Skin epidermis (tissue), 12 donors: ENCODE measurements around the gene LPGAT1.
"Not testable (repeated sequence)": the region's sequence is repeated elsewhere in the genome, so short reads cannot be mapped to it uniquely, and the experiment has no call there.

ENCODE experiments used
- H3K27ac ChIP-seq, 21 experiments: fragments of 200-600 bp; sonication (generic) in 11 of 21; one replicate each; pipeline ENCODE4 v1.5.0; 2020; ENCODE audit warnings: mild to moderate bottlenecking in 3 of 21, inconsistent platforms in 2 of 21, moderate library complexity in 2 of 21
- H3K4me3 ChIP-seq, 7 experiments: fragments of 200-600 bp; sonication (generic) in 2 of 7; one replicate each; pipeline ENCODE4 v1.5.0; 2020; ENCODE audit warnings: inconsistent platforms in 2 of 7, mild to moderate bottlenecking in 2 of 7, moderate library complexity in 1 of 7

LPGAT1 gene

DNA sequence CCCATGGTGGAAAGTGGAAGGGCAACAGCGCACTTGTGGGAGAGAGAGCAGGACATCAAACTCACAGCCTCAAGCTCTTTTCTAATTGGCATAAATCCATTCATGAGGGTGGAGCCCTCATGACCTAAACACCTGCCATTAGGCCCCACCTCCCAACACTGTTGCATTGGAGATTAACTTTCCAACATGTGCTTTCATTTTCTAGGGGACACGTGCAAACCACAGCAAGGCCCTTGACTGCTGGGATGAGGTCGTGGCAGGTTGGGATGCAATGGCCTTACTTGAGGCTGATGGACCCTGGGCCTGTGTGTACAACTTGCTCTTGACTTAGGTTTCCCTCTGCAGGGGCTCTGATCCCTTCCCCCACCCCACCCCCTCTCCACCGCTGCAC lies 119.3 kb downstream of the LPGAT1 start:
- Histone ChIP-seq H3K27ac (no peak overlapping the region), H3K4me3 (no peak overlapping the region)

DNA sequence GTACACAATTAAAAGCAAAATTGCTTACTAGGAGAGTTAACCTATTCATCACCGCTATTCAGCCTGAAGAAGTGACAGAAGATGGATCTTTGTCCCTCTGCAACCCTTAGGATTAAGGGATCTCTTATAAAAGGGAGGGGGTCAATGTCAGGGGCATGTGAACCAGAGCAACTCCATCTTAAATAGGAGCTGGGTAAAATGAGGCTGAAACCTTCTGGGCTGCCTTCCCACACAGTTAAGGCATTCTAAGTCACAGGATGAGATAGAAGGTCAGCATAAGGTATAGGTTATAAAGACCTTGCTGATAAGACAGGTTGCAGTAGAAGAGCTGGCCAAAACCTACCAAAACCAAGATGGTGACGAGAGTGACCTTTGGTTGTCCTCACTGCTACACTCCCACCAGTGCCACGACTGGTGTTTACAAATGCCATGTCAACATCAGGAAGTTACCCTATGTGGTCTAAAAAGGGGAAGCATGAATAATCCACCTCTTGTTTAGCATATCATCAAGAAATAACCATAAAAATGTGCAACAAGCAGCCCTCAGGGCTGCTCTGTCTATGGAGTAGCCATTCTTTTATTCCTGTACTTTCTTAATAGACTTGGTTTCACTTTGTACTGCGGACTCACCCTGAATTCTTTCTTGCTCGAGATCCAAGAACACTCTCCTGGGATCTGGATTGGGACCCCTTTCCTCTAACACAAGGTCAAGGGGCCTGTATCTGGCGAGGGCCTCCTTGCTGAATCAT lies 119.8 kb downstream of the LPGAT1 start:
- Histone ChIP-seq H3K4me3 (no peak overlapping the region), H3K27ac (no peak overlapping the region)

DNA sequence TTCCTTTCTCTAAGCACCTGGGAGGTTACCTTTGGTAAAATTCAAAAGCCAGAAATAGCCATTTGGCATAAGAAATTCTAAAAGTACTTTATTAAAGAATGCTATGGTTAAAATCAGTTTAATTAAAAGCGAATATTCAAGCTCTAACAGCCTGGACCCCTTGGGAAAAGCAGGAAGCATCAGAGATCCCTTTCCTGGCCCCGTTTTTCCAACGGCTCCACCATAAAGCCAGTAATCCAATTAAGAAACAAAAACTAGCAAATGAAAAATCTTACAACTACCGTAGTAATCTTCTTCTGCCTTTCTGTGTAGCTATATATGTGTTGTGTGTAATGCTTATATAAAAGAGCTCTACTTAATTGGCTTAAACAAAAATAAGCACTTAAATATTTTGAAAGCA lies 121.6 kb downstream of the LPGAT1 start:
- H3K4me3 ChIP-seq, result no peak overlapping the region
- H3K27ac ChIP-seq, result no peak overlapping the region

DNA sequence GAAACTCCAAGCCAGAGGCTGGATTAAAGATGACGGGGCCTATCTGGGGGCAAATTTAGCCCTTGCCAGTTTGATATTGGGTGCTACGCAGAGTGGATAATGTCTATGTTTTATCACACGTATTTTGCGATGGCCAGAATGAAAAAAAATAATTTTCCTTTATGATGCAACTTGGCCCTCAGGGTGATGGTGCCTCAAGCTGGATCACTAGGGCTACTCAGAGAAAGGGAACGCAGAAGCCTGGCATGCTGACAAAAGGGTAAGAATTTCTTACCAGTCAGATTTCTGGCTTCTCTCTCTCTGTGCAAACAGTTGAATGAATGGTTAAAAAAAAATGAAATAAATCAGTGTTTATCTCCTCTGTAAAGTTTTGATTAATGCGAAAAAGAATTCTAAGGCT lies 122.6 kb downstream of the LPGAT1 start:
- Histone ChIP-seq H3K4me3 (no peak overlapping the region), H3K27ac (no peak overlapping the region)

DNA sequence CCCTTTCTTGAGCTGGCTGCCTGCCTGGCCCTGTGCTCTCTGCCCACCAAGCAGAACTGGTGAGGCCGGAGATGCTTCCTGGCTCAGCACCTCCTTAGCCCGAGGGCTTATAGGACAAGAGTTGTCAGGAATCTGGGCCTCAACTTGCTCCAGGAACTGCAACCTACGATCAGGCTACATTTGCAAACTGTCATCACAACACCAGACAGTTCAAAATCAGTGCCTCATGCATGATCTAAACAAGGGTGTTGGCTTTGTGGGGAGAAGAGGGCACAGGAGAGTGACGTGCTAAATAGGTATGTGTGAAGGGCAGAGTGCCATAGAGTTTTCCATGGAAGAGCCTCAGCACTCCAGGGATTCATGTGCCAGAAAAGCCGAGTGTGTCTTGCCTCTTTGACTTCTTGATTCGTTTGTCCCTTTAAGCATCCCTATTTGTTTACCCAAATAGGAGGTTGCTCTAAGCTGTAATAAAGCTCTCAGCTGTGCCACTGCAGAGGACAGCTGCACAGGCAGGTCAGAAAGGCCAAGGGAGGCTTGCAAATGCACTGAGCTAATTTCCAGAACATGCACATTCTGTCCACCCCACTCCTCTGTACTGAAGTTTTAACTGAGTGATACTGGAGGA lies 125.0 kb downstream of the LPGAT1 start:
- Histone ChIP-seq H3K27ac (peak overlapping the region in 5 of 21 experiments; percentile 13 to 42 (median 31)), H3K4me3 (no peak overlapping the region)

DNA sequence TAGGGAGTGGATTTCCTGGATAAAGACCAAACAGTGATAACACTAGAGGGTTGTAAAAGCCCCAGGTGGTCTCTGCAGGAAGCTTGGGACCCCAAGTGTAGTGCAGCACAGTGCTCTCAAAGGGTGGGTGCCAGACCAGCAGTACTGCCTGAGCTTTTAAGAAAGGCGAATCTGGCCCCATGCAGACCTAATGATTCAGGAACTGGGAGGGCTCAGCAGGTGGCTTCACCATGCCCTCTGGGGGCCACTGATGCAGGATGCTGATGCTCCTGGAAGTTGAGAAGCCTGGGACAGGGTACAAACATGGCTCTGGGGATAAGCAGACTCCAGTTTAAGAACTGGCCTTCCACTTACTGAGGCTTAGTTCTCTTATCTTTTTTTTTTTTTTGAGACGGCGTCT lies 126.0 kb downstream of the LPGAT1 start:
- Histone ChIP-seq H3K4me3 (no peak overlapping the region), H3K27ac (peak overlapping the region in 3 of 21 experiments; percentile 24 to 42 (median 42))

DNA sequence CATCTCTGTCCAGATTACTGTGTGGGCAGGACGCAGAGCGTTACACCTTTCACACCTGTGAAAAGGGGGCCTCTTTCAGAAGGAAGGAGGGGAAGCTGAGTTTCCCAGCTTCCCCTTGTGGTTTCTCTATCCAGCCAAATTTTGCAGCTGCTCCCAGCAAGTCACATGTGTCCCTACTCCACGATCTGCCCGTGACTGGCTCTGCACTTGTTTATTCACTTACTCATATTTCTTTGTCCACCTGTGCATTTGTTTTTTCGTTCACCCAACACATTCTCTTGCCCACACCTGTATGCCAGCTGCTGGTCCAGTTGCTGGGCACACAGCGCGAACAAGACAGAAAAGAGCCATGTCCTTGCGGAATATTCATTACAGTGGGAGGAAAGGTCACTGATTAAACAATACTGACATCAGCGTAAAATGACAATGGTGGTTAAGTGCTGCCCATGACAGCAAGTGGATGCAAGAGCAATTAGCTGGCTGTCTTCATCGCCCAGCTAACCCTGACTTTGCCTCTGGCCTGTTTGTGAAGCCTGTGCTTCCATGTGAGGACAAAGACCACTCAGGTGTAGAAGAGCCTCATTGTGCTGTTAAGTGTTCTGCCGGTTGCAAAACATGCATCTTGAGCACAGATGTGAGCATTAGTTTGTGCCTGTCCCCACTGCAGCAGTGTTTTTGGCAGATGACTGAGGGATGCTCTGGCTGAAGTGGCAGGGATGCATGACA lies 126.6 kb downstream of the LPGAT1 start:
- Histone ChIP-seq H3K4me3 (no peak overlapping the region), H3K27ac (no peak overlapping the region)

DNA sequence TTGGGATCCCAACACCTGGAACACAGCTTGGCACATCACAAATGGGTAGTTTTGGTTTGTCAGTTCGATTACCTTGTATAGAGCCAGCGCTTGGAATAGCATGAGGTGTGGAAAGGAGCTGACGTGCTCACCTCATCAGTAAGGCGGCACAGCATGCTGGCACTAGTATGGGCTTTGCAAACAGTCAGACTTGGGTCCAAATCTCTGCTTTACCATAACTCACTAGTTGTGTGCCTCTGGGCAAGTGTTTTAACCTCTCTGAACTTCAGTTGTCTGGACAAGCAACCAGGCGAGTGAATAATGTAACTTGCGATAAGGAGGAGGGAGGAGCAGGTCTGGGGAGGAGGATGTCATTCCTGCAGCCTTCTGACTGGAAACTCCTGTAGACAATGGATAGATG lies 128.8 kb downstream of the LPGAT1 start:
- Histone ChIP-seq H3K27ac (no peak overlapping the region), H3K4me3 (no peak overlapping the region)

DNA sequence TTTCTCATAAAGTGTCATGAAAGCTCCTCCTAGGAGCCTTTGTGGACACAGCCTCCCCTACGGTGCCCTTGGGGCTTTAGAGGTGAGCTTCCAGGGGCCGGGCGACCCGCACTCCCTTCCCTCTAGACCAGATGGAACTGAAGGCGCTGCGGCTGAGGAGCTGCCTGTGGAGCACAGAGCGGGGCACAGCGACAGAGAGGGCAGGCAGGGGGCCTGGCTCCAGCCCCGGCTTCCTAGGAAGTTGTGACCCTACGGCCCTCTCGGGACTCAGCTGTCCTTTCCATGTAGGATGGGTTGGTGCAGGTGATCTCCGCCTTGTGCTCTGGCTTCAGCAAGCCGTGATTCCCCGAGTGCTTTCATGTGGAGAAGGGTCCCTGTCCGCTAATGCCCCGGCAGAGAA lies 131.5 kb downstream of the LPGAT1 start:
- no peak overlapping the region for H3K4me3 ChIP-seq

DNA sequence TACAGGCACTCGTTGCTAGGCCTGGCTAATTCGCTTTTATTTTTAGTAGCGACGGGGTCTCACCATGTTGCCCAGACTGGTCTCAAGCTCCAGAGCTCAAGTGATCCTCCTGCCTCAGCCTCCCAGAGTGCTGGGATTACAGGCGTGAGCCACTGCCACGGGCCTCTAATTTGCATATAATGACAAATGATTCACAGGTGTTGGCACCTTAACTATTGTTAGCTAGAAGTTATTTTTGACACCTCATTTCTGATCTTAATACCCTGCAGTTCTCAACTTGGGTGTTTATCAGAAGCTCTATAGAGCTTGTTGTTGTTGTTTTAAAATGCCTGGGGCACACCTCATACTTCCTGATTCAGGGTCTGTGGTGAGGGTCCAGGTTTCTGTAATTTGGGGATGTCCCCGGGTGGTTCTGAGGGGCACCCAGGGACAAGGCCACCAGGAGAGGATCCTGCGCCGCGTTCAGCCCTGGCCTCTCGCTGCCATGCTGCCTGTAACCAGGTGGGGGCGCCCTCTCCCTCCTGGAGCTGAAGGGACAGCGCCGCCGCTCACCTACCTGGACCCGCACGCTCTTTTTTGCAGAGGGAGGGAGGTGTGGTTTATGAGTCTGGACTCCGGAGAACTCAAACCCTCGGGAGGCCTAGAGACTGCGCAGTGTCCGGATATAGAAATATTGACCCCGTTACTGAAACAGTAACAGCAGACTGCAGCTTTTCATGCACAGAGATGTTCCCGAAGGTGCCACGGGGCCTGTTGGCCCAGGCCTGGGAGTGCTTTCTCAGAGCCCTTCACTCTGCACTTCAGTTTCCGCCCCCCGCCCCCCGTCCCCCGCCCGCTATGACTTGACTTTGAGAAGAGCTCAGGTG lies 132.2 kb downstream of the LPGAT1 start:
- Histone ChIP-seq H3K4me3 (peak overlapping the region in 1 of 7 experiments; percentile 4), H3K27ac (no peak overlapping the region)

More for the DNA sequence above, 131.5 kb downstream of the LPGAT1 start:
- H3K27ac ChIP-seq, result no peak overlapping the region

DNA sequence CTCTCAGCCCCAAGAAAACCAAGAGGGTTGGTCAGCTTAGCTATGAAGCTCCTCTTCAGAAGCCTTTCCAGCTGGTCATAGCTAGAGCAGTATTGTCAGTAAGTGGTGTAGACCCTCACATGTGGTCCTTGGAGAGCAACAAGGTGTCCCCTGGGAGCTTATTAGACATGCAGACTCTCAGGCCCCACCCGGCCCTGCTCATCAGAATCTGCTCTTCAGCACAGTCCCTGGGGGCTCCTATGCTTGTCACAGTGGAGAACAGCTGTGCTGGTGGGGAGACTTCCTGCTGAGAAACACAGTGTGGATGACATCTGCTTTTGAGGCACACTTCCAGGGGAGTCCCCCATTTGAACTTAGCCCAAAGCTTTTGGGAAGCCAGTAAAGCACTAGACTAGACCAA lies 133.2 kb downstream of the LPGAT1 start:
- Histone ChIP-seq H3K4me3 (no peak overlapping the region), H3K27ac (peak overlapping the region in 1 of 21 experiments; percentile 29)

DNA sequence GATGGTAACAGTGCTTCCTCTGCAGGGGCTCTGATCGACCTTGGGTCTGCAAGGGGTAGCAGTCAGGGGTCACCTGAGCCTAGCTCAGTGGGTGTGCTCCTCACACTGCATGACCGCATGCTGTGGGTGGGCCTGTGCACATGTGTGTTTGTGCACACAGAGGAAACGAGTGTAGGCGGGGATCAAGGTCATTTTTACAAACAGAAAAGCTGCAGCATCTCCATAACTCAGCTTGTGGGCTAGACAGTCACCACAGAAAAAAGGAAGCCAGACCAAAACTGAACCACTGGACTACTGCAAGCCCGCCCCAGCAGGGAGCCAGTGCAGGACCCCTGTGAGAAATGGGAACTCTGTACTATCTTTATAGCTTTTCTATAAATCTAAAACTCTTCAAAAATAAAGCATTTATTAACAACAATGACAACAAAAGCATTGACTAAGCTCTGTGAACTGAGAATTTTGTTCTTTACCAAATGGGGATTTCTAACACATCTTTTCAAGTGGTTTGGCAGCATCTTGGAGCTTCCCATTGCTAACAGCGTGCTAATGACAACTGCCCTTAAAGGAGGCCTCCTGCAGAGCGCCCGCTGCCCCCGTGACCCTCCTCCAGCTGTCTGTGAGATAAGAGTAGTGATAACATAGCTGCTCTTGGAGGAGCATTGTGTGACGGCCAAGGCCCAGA lies 135.3 kb downstream of the LPGAT1 start:
- H3K27ac ChIP-seq, result peak overlapping the region in 1 of 21 experiments; percentile 61
- H3K4me3 ChIP-seq, result no peak overlapping the region

DNA sequence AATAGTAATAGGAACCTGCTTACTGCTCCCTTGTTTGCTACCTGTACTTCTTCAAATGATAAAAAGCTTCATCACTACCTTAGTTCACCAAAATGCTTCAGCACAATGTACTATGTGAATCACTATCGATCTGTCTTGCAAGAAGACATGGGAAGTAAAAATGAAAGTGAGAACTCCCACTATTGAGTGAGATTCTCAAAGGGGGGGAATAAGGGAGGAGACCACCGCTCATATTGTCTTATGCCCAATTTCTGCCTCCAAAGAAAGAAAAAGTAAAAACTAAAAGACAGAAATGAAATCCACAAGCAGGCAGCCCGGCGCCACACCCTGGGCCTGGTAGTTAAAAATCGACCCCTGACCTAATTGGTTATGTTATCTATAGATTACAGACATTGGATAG lies 136.7 kb downstream of the LPGAT1 start:
- not testable (repeated sequence) for H3K4me3 ChIP-seq, H3K27ac ChIP-seq
